ENCODE results near the gene SAG.

The SAG gene

DNA sequence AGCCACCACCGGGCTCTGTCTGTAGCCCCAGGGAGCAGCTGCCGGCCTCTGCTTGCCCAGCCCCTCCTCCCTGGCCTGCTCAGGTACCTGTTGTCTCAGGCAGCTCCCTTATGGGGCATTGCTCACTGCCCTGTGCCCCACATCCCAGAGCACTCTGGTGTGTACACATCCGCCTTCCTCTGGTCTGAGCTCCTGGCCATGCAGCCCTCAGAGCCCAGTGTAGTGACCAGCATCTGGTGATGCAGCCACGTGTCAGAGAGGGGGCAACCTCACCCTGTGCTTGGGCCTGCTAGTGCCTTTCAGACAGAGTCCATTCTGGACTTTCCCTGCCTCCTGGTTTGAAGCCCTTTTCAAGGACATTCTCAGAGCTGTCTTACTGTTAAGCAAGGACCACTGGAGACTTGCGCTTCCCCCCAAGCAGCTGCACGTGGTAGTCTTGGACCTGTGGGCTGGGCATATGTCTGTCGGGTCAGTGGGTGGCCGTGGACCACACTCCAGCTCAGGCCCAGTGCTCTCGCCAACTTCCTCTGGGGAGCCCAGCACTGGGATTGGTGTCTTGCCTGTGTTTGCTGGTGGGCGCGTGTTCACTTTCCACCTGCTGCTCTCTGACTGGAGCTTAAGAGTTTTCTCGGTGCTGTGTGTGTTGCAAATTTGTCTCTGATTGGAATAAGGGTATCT, 77.3 kb downstream of the SAG start:
- DNase-seq (ENCODE audit: insufficient read length) (no peak), FAIRE-seq (no peak)
- TF ChIP-seq POLR2A (IDR thresholded peaks at IDR 0.05; ENCODE audit: low read depth, low read length): no peak
- no peak for TF ChIP-seq TAF1 (IDR thresholded peaks at IDR 0.05; ENCODE audit: borderline replicate concordance, low read depth, low read length)
- no peak for TF ChIP-seq POLR2AphosphoS5 (IDR thresholded peaks at IDR 0.05; ENCODE audit: low read depth, low read length)

DNA sequence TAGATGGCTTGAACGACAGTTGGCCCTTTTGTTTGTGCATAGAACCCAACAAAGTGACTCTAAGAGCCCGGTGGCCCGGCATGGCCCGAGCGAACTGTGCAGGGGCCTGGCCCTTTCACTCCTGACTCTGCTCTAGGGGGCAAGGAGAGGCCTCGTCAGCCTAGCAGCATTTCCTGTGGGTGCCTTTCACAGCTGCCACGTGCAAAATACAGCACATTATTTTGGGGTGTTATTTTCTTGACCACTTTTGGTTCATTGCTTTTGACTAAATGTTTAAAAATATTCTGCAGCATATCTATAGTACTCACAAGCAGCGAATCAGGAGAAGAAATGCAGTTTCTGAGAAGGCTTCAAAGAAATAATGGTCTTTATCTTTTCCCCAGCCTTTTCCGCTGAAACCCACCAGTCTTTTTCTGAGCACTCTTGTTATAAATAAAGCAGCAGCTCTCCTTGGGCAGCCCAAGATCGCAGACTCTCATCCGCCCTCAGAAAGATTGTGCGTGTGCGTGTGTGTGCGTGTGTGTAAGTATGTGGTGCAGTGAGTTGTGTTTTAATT, 78.0 kb downstream of the SAG start:
- TF ChIP-seq POLR2AphosphoS5 (IDR thresholded peaks at IDR 0.05; ENCODE audit: low read depth, low read length) (0 out of 2 replicates have a peak, but pooled peaks have one; percentile 23), POLR2A (IDR thresholded peaks at IDR 0.05; ENCODE audit: low read depth, low read length) (peak; percentile 53; the same call in 1 of the 2 replicates), TAF1 (IDR thresholded peaks at IDR 0.05; ENCODE audit: borderline replicate concordance, low read depth, low read length) (peak; percentile 51; the same call in 1 of the 2 replicates)
- DNase-seq (ENCODE audit: insufficient read length) (peak; percentile 53), FAIRE-seq (peak; percentile 95)

DNA sequence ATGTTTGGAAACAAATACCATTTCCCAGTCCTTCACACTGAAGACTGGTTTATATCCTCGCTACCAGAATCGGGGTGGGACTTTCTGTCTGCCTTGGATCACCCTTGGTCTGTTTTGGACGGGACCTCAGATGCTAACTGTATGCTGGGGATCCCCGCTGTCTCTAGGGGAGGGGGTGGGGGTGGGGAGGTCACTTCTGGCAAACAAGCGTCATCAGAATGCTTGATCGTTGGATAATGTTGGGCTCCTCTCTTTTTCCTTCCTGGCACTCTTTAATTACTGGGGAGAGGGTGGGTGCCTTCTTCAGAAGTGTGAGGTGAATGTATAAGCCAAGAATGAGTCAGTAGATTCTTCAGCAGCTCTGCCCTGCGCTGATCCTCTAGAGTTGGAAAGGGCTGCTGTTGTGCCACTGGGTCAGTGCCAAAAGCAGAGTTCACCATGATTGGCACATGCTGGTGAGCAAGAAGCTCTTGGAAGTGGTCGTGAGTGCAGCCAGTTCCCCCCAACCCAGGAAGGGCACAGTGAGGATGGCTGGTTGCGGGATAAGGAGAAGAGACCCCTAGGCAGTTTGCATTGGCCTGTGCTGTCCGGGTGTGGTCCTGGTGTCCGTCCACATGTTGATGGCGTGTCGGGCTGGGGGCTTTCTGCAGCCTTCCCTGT, 78.9 kb downstream of the SAG start:
- FAIRE-seq (peak; percentile 53), DNase-seq (ENCODE audit: insufficient read length) (no peak)
- TF ChIP-seq POLR2AphosphoS5 (IDR thresholded peaks at IDR 0.05; ENCODE audit: low read depth, low read length) (no peak), TAF1 (IDR thresholded peaks at IDR 0.05; ENCODE audit: borderline replicate concordance, low read depth, low read length) (no peak), POLR2A (IDR thresholded peaks at IDR 0.05; ENCODE audit: low read depth, low read length) (no peak)

DNA sequence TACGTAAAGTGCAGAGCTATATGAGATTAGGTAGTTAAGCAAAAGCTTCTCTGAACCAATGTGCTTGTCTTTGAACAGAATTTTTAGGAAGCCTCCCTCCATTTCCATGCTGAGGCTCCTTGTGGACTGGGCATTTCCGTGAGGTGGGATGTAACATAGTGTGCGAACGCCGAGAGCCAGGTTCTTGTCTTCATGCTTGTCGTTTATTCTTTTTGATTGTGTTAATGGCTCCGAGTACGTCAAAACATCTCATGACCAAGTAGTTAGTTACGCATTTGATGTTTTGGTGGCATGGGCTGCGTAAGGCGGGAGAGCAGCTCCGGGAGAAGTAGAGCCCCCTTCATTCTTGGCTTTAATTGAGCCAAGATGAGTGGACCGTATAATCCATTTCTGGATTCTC, 79.6 kb downstream of the SAG start:
- FAIRE-seq: no peak
- no peak for TF ChIP-seq POLR2A (IDR thresholded peaks at IDR 0.05; ENCODE audit: low read depth, low read length)
- TF ChIP-seq TAF1 (IDR thresholded peaks at IDR 0.05; ENCODE audit: borderline replicate concordance, low read depth, low read length): no peak
- TF ChIP-seq POLR2AphosphoS5 (IDR thresholded peaks at IDR 0.05; ENCODE audit: low read depth, low read length): no peak

DNA sequence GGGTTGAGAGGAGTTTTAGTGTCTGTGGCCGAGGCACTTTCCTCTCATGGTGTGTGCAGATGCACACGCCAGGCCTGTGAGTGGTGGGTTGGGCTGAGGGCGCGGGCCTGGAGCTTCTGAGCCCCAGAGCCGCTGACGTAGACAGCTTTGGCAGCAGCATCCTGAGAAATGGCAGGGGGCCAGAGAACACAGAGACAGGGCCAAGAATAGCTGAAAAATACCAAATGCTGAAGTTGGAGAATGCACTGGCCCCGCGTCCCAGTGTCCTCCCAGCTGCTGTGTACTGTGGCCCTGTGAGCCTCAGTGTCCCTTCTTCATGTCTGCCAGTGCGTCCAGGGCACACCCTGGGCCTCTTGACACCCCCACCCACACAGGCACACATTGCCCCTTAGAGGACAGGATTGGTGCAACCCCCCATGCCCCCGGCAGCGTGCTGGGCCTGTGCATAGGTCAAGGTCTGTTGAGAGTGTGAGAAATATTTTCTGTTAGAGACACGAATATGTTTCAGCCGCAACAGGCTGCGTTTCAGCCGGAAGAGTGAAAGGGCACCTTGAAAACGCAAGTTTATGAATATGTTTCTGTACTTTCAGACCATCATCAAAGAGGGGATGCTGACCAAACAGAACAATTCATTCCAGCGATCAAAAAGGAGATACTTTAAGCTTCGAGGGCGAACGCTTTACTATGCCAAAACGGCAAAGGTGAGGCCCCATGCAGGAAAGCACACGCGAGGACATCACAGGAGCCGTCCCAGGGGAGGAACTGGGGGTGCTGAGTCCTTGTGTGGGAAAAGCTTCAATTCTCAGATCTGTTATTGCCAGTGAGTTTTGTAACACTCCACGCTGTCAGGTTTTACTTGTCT, 80.3 kb downstream of the SAG start:
- TF ChIP-seq POLR2AphosphoS5 (IDR thresholded peaks at IDR 0.05; ENCODE audit: low read depth, low read length): no peak
- TF ChIP-seq POLR2A (IDR thresholded peaks at IDR 0.05; ENCODE audit: low read depth, low read length): no peak
- TF ChIP-seq TAF1 (IDR thresholded peaks at IDR 0.05; ENCODE audit: borderline replicate concordance, low read depth, low read length): no peak
- no peak for DNase-seq (ENCODE audit: insufficient read length)
- FAIRE-seq: no peak

More for the DNA sequence above, 79.6 kb downstream of the SAG start:
- DNase-seq (ENCODE audit: insufficient read length): no peak

DNA sequence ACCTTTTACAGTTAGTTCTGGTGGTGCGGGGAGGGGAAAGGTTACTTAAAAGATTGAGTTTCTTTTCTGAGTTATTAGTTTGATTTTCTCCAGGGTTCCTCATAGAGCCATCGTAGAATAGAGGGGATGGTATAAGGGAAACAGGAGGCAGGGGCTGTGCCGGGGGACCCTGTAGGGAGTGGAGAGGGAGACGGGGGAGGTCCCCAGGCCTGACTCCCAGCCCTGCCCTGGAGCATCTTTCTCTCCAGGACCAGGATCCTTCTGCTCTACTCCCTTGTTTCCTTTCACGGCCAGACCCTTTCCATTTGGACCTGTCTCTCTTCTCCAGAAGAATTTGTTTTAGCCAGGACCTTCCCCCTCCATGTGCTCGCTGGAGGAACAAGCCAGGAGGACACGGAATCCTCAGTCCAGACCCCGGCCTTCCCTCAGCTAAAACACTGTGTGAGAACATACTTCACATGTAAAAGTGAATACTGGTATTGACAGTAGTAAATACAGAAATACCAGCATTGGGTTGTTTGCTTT, 82.0 kb downstream of the SAG start:
- FAIRE-seq (peak; percentile 14), DNase-seq (ENCODE audit: insufficient read length) (no peak)
- TF ChIP-seq POLR2AphosphoS5 (IDR thresholded peaks at IDR 0.05; ENCODE audit: low read depth, low read length) (no peak), TAF1 (IDR thresholded peaks at IDR 0.05; ENCODE audit: borderline replicate concordance, low read depth, low read length) (no peak), POLR2A (IDR thresholded peaks at IDR 0.05; ENCODE audit: low read depth, low read length) (no peak)

DNA sequence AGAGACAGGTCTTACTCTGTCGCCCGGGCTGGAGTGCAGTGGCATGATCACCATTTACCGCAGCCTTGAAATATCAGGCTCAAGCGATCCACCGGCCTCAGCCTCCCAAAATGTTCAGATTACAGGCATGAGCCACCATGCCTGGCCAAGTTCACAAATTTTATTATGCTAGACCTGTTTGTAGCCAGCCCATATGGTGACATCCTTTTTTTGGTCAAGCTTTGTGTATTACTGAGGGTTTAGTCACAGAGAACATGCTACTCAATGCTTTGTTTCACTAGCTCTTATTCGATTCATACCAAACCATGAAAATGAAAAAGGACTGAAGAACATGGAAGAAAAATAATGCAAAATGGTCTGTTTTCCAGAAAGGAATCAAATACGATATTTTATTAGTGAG, 88.1 kb downstream of the SAG start:
- DNase-seq (ENCODE audit: insufficient read length): no peak
- FAIRE-seq: no peak
- no peak for TF ChIP-seq POLR2A (IDR thresholded peaks at IDR 0.05; ENCODE audit: low read depth, low read length)
- TF ChIP-seq TAF1 (IDR thresholded peaks at IDR 0.05; ENCODE audit: borderline replicate concordance, low read depth, low read length): no peak
- TF ChIP-seq POLR2AphosphoS5 (IDR thresholded peaks at IDR 0.05; ENCODE audit: low read depth, low read length): no peak
